Upper lobe of left lung (tissue), 6 donors: ENCODE measurements around the gene MACROD1. TPM values are rescaled to one million over a fixed set of nuclear protein-coding genes. Genes with fewer than 3 reads are reported as not detected.
A peak's percentile ranks its signal among the peaks of the same experiment; 100 is the strongest.
"Not testable (repeated sequence)": the region's sequence is repeated elsewhere in the genome, so short reads cannot be mapped to it uniquely, and the experiment has no call there.

ENCODE experiments used
- ATAC-seq, 2 donors: fragments of 200-7000 bp; cut with Tn5 transposase; one replicate each; pipeline ENCODE4 v1.9.1; 2022; ENCODE audit warnings: mild to moderate bottlenecking in 2 of 2, moderate library complexity in 2 of 2; ENCODE audit not compliant: low FRiP score in 2 of 2
- DNase-seq, 2 donors: peaks; one replicate each; pipeline ENCODE4 v3.0.0-alpha.2; 2019 to 2020
- H3K27ac ChIP-seq, 4 donors: fragments of 200-600 bp; sonication (generic); one replicate each; pipeline ENCODE4 v1.5.1; 2016 to 2019
- H3K27me3 ChIP-seq, 4 donors: fragments of 200-600 bp; sonication (generic); one replicate each; pipeline ENCODE4 v1.5.1; 2017 to 2019
- H3K36me3 ChIP-seq, 4 donors: fragments of 200-600 bp; sonication (generic); one replicate each; pipeline ENCODE4 v1.5.1; 2016 to 2019
- H3K4me1 ChIP-seq, 4 donors: fragments of 200-600 bp; sonication (generic); one replicate each; pipeline ENCODE4 v1.5.1; 2018 to 2019
- H3K4me3 ChIP-seq, 4 donors: fragments of 200-600 bp; sonication (generic); one replicate each; pipeline ENCODE4 v1.5.1; 2017 to 2019; ENCODE audit warnings: mild to moderate bottlenecking in 2 of 4, moderate library complexity in 1 of 4
- H3K9me3 ChIP-seq, 4 donors: fragments of 200-600 bp; sonication (generic); one replicate each; pipeline ENCODE4 v1.5.1; 2018 to 2019
- CTCF ChIP-seq, 6 experiments: fragments of 450-650 bp in 4 of 6; fragments of 200-600 bp in 2 of 6; sonication (generic) in 2 of 6; IDR thresholded peaks; one replicate each; pipeline ENCODE4 v1.5.1; 2016 to 2019; ENCODE audit warnings: antibody characterized with exemption in 6 of 6
- EP300 ChIP-seq, 4 donors: sonication (generic); formaldehyde crosslinking; IDR thresholded peaks; one replicate each; pipeline ENCODE4 v1.5.1; 2017; ENCODE audit warnings: antibody characterized with exemption in 4 of 4, control low read depth in 2 of 4
- POLR2A ChIP-seq, 4 donors: fragments of 450-650 bp; IDR thresholded peaks; one replicate each; pipeline ENCODE4 v1.5.1; 2016 to 2017; ENCODE audit warnings: antibody characterized with exemption in 4 of 4, mild to moderate bottlenecking in 2 of 4
- POLR2AphosphoS5 ChIP-seq, 2 donors: sonication (generic); formaldehyde crosslinking; IDR thresholded peaks; one replicate each; pipeline ENCODE4 v1.5.1; 2017; ENCODE audit warnings: antibody characterized with exemption in 2 of 2
- WGBS, 2 donors: methylation state at CpG; one replicate each; pipeline ENCODE4 v1.1.5; 2017 to 2018; 5-methylcytosine and 5-hydroxymethylcytosine counted together
- total RNA-seq, 6 donors: library from RNA; depleted of rRNA in 4 of 6; stranded (reverse); fragments of >200 nt in 4 of 6; gene quantifications; one replicate each; pipeline versions ENCODE4 v1.1.0 to v1.2.1, GENCODE V29; 2016 to 2021
- donor health status: DM: no; HTN: no; CAD: no; lungs with moderate emphysema.
- donor health status: DM: no; HTN: yes; CAD: no; lungs with severe emphysema.

Gene MACROD1
- total RNA-seq, 6 donors from 2014 or later = 16.7 to 59.7 (median 33.5) TPM

- TF ChIP-seq CTCF (IDR thresholded peaks at IDR 0.05) = no peak
- Histone ChIP-seq H3K9me3 (no peaks in the 10 kb centered on the region), H3K4me3 (no peak overlapping the region), H3K27me3 (no peaks in the 10 kb centered on the region), H3K4me1 (peaks cover 7 to 15% (median 11%) of the 10 kb centered on the region in 4 donors), H3K36me3 (peaks cover 0 to 1% (median 0%) of the 10 kb centered on the region in 4 donors), H3K27ac (no peak overlapping the region)
- DNase-seq (no peak), ATAC-seq (no peak)
- 54 to 70% methylated on average over 5 of the region's 5 CpGs for WGBS, 2 donors
These were observed 195.0 kb downstream of the MACROD1 start for GRCh38 chr11:63970902-63971301.

- no peaks in the 10 kb centered on the region for H3K9me3 ChIP-seq
- H3K4me3 ChIP-seq = no peak overlapping the region
- DNase-seq (no peak), ATAC-seq (no peak)
- peaks cover 0 to 5% (median 3%) of the 10 kb centered on the region in 4 donors for H3K4me1 ChIP-seq
- WGBS, 2 donors = 88 to 100% methylated on average over 2 of the region's 2 CpGs
- no peaks in the 10 kb centered on the region for H3K27me3 ChIP-seq
- no peak overlapping the region for H3K27ac ChIP-seq
- H3K36me3 ChIP-seq = no peaks in the 10 kb centered on the region
- TF ChIP-seq POLR2AphosphoS5 (IDR thresholded peaks at IDR 0.05) = no peak
- TF ChIP-seq CTCF (IDR thresholded peaks at IDR 0.05) = no peak
- no peak for TF ChIP-seq POLR2A (IDR thresholded peaks at IDR 0.05)
- no peak for TF ChIP-seq EP300 (IDR thresholded peaks at IDR 0.05)
These were observed 196.5 kb downstream of the MACROD1 start for GRCh38 chr11:63969461-63969860.

GRCh38 chr11:63966444-63966843 is 199.5 kb downstream of the MACROD1 start:
- no peaks in the 10 kb centered on the region for H3K9me3 ChIP-seq
- no peak overlapping the region for H3K27ac ChIP-seq
- H3K4me3 ChIP-seq = no peak overlapping the region
- no peak for ATAC-seq
- TF ChIP-seq CTCF (IDR thresholded peaks at IDR 0.05) (no peak), POLR2AphosphoS5 (IDR thresholded peaks at IDR 0.05) (no peak), EP300 (IDR thresholded peaks at IDR 0.05) (no peak), POLR2A (IDR thresholded peaks at IDR 0.05) (no peak)
- H3K27me3 ChIP-seq = no peaks in the 10 kb centered on the region
- peaks cover 0 to 7% (median 4%) of the 10 kb centered on the region in 4 donors for H3K4me1 ChIP-seq
- no peak for DNase-seq
- no peaks in the 10 kb centered on the region for H3K36me3 ChIP-seq
- 91 to 100% methylated on average over 1 of the region's 1 CpG for WGBS, 2 donors

- not testable (repeated sequence) for H3K27me3 ChIP-seq, H3K27ac ChIP-seq, H3K4me3 ChIP-seq, H3K4me1 ChIP-seq, DNase-seq, ATAC-seq, H3K9me3 ChIP-seq, H3K36me3 ChIP-seq
- 90 to 93% methylated on average over 4 of the region's 4 CpGs for WGBS, 2 donors
These were observed 202.0 kb downstream of the MACROD1 start for GRCh38 chr11:63963895-63964294.

GRCh38 chr11:63961608-63962412 is 204.1 kb downstream of the MACROD1 start:
- WGBS, 2 donors = 26 to 46% methylated on average over 8 to 18 of the region's 19 CpGs
- Histone ChIP-seq H3K27ac (no peak overlapping the region), H3K9me3 (no peaks in the 10 kb centered on the region), H3K36me3 (no peaks in the 10 kb centered on the region), H3K27me3 (no peaks in the 10 kb centered on the region), H3K4me1 (peaks cover 0 to 8% (median 5%) of the 10 kb centered on the region in 4 donors), H3K4me3 (no peak overlapping the region)
- peak in 1 of 2 donors; percentile 72 for DNase-seq
- TF ChIP-seq EP300 (IDR thresholded peaks at IDR 0.05) = no peak
- peak; percentile 20 to 50 for ATAC-seq

- 90 to 100% methylated on average over 2 to 3 of the region's 5 CpGs for WGBS, 2 donors
- no peak for TF ChIP-seq CTCF (IDR thresholded peaks at IDR 0.05)
- TF ChIP-seq POLR2AphosphoS5 (IDR thresholded peaks at IDR 0.05) = no peak
- no peak for TF ChIP-seq POLR2A (IDR thresholded peaks at IDR 0.05)
- TF ChIP-seq EP300 (IDR thresholded peaks at IDR 0.05) = no peak
These were observed 207.9 kb downstream of the MACROD1 start for GRCh38 chr11:63958008-63958407.

More at GRCh38 chr11:63958008-63958407, 207.9 kb downstream of the MACROD1 start:
- DNase-seq = no peak
- Histone ChIP-seq H3K4me1 (peaks cover 0 to 8% (median 5%) of the 10 kb centered on the region in 4 donors), H3K9me3 (no peaks in the 10 kb centered on the region), H3K4me3 (no peak overlapping the region), H3K36me3 (peaks cover 0 to 34% (median 26%) of the 10 kb centered on the region in 4 donors), H3K27ac (no peak overlapping the region), H3K27me3 (no peaks in the 10 kb centered on the region)
- no peak for ATAC-seq
